KOPT-K1 (cell line): ENCODE measurements around the gene RABL6.
A peak's percentile ranks its signal among the peaks of the same experiment; 100 is the strongest.
"Not testable (repeated sequence)": the region's sequence is repeated elsewhere in the genome, so short reads cannot be mapped to it uniquely, and the experiment has no call there.

Experiments
- H3K27ac ChIP-seq: fragments of 200-600 bp; sonication (generic); 2 replicates; pipeline ENCODE4 v1.5.1; 2016; ENCODE audit warnings: antibody characterized with exemption, mild to moderate bottlenecking, low read depth, low read length; ENCODE audit not compliant: poor library complexity, severe bottlenecking
- H3K36me3 ChIP-seq: fragments of 200-600 bp; sonication (generic); 2 replicates; pipeline ENCODE4 v1.5.1; 2017; ENCODE audit warnings: antibody characterized with exemption, mild to moderate bottlenecking, low read length, moderate library complexity; ENCODE audit not compliant: insufficient read depth
- H3K9me3 ChIP-seq: fragments of 200-600 bp; sonication (generic); 2 replicates; pipeline ENCODE4 v1.5.1; 2017; ENCODE audit warnings: antibody characterized with exemption, low read length, mild to moderate bottlenecking; ENCODE audit not compliant: insufficient read depth, poor library complexity, severe bottlenecking

Gene RABL6

GRCh38 chr9:136866898-136867421 lies 59.2 kb downstream of the RABL6 start:
- H3K27ac ChIP-seq: peak overlapping the region; percentile 71
- peaks cover 24% of the 10 kb centered on the region for H3K36me3 ChIP-seq
- not testable (repeated sequence) for H3K9me3 ChIP-seq

- H3K36me3 ChIP-seq: peaks cover 19% of the 10 kb centered on the region
- no peak overlapping the region for H3K27ac ChIP-seq
- H3K9me3 ChIP-seq: peaks cover 5% of the 10 kb centered on the region
Measured at GRCh38 chr9:136867480-136867879, 59.7 kb downstream of the RABL6 start.

DNA sequence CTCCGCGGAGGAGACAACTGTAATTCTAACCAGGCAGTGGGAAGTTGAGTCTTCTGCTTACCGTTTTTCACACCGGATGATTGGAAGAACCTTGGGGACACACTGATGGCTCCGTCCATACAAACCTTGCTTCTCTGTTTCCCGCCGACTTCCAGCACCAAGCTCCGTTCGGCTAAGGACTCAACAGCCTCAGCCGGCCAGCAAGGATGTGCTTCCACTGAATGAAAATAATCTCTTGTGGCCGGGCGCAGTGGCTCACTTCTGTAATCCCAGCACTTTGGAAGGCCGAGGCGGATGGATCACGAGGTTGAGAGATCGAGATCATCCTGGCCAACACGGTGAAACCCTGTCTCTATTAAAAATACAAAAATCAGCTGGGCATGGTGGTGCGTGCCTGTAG lies 60.2 kb downstream of the RABL6 start:
- peaks cover 10% of the 10 kb centered on the region for H3K9me3 ChIP-seq

DNA sequence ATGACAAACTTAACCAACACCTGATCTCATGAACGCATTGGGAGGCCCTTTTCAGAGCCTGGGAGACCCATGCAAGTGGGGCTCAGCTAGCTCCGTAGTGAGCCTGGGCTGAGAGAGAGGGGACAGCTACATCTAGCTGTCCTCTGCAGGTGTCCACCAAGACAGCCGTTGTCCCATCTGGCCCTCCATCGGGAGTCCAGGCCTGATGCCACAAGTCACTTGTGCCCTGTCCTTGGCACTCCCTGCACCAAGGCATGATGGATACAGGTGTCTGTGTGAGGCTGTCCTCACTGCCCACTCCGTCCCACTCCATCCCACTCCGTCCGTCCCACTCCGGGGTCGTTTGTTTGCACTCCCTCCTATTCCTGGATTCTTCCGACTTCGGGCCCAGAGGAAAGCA lies 60.9 kb downstream of the RABL6 start:
- peaks cover 7% of the 10 kb centered on the region for H3K36me3 ChIP-seq
- H3K9me3 ChIP-seq: peaks cover 15% of the 10 kb centered on the region
- no peak overlapping the region for H3K27ac ChIP-seq

More for the DNA sequence above, 60.2 kb downstream of the RABL6 start:
- H3K36me3 ChIP-seq: peaks cover 15% of the 10 kb centered on the region
- no peak overlapping the region for H3K27ac ChIP-seq

DNA sequence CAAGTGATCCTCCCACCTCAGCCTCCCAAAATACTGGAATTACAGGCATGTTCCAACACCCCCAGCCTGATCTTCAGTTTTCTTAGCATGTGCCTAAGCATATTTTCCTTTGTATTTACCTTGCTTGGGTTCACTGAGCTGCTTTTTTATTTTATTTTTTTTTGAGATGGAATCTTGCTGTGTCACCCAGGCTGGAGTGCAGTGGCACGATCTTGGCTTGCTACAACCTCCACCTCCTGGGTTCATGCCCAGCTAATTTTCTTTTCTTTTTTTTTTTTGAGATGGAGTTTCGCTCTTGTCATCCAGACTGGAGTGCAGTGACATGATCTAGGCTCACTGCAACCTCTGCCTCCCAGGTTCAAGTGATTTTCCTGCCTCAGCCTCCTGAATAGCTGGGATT lies 61.9 kb downstream of the RABL6 start:
- H3K27ac ChIP-seq: not testable (repeated sequence)
- H3K9me3 ChIP-seq: peaks cover 15% of the 10 kb centered on the region

GRCh38 chr9:136875155-136875554 lies 67.4 kb downstream of the RABL6 start:
- Histone ChIP-seq H3K27ac (no peak overlapping the region), H3K36me3 (no peaks in the 10 kb centered on the region), H3K9me3 (peaks cover 15% of the 10 kb centered on the region)

More for the DNA sequence above, 61.9 kb downstream of the RABL6 start:
- H3K36me3 ChIP-seq: not testable (repeated sequence)

DNA sequence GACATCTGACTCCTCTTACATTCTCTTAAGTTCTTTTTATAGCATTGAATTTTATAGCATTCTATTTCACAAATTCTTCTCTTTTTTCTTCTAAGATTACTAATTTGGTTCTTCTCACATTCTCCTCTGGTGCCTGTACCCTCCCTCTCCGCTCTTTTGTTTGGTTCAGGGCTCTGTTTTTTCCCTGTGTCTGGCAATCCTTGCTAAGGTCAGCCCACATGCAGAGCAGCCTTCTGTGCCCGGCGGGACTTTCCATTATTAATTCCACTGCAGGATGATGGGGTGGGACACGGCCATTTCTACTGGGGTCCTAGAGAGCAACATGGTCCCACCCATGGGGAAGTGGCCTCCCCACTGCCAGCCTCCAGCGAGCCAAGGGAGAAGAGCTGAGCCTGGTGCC lies 68.7 kb downstream of the RABL6 start:
- Histone ChIP-seq H3K27ac (no peak overlapping the region), H3K36me3 (no peaks in the 10 kb centered on the region)

DNA sequence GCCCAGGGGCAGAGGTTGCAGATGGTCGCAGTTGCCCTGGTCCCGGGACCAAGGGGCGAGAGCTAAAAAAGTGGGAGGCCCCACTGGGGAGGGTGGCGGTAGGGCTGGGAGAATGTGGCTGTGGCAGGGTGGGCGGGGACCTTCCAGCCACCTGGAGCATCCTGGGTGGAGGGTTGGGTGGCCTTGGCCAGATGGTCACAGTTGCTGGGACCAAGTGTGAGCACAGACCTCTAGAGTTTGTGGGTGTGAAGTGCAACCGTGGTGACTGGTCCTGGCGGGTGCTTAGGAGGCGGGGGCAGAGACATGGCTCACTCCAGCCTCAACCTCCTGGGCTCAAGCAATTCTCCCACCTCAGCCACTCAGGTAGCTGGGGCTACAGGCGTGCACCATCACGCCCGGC lies 72.9 kb downstream of the RABL6 start:
- H3K36me3 ChIP-seq: no peaks in the 10 kb centered on the region
- no peak overlapping the region for H3K27ac ChIP-seq
- H3K9me3 ChIP-seq: no peaks in the 10 kb centered on the region

More for the DNA sequence above, 68.7 kb downstream of the RABL6 start:
- H3K9me3 ChIP-seq: peaks cover 15% of the 10 kb centered on the region

DNA sequence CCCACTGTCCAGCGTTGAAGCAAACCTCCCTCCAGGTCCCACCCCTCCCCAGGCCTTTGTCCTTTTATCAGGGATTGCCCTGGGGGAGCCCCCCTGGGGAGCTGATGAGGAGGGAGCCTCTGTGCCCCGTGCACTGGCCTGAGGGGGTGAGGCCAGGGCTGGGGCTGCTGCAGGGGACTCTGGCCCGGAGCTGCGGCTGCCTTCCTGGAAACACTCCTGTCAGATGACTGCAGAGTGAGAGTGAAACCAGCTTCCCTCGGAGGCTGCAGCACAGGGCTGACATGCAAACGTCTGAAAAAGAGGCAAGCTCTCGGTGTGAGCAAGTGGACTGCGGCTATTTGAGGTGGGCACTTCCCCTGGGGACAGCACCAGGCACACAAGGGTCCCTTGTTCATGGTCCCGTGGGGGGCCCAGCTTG lies 74.0 kb downstream of the RABL6 start:
- H3K27ac ChIP-seq: peak overlapping the region; percentile 61
- no peaks in the 10 kb centered on the region for H3K36me3 ChIP-seq
- no peaks in the 10 kb centered on the region for H3K9me3 ChIP-seq

DNA sequence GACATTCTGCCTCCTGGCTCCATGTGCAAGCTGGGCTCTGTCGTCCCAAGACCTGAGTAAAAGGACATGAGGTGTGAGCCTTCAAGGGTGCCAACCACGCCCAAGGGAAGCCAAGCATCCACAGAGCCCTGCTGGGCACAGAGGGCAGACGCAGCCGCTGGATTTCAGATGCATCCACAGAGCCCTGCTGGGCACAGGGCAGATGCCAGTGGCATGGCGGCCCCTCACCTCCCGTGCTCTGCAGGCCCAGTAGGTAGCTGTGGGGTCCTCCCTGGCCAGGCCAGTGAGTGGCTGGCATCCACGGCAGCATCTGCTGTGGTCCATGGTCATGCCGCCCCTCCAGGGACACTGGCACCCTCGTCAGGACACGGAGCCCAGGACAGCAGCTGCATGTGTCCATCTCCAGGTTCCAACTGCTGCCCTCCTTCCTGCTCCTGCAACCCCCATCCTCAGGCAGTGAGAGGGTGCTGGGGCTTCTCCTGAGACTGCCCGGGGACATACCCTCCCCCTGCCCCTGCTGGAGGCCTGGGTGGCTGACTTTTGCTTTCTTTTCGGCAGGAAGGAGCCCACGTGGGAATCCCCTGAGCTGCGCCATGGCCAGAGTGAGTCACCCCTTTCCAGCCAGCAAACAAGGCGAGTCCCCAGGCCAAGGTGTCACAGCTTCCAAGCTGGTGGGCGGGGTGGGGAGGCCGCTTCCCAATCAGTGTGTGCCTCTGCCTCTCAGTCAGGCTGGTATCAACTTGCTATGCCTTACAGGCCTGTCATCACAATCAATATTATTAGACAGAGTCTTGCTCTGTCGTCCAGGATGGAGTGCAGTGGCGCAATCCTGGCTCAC lies 74.6 kb downstream of the RABL6 start:
- Histone ChIP-seq H3K27ac (peak overlapping the region; percentile 61), H3K36me3 (no peaks in the 10 kb centered on the region), H3K9me3 (no peaks in the 10 kb centered on the region)

DNA sequence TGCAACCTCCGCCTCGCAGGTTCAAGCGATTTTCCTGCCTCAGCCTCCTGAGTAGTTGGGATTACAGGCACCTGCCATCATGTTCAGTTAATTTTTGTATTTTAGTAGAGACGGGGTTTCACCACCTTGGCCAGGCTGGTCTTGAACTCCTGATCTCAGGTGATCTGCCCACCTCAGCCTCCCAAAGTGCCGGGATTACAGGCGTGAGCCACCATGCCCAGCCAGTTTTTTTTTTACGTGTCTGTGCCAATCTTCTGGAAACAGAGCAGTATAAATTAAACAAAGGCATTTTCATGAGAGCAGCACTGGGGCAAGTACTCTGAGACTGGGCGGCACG lies 75.2 kb downstream of the RABL6 start:
- H3K36me3 ChIP-seq, H3K9me3 ChIP-seq: not testable (repeated sequence)
- peak overlapping the region; percentile 61 for H3K27ac ChIP-seq

- H3K9me3 ChIP-seq, H3K36me3 ChIP-seq, H3K27ac ChIP-seq: not testable (repeated sequence)
Measured at GRCh38 chr9:136883670-136884069, 75.9 kb downstream of the RABL6 start.

DNA sequence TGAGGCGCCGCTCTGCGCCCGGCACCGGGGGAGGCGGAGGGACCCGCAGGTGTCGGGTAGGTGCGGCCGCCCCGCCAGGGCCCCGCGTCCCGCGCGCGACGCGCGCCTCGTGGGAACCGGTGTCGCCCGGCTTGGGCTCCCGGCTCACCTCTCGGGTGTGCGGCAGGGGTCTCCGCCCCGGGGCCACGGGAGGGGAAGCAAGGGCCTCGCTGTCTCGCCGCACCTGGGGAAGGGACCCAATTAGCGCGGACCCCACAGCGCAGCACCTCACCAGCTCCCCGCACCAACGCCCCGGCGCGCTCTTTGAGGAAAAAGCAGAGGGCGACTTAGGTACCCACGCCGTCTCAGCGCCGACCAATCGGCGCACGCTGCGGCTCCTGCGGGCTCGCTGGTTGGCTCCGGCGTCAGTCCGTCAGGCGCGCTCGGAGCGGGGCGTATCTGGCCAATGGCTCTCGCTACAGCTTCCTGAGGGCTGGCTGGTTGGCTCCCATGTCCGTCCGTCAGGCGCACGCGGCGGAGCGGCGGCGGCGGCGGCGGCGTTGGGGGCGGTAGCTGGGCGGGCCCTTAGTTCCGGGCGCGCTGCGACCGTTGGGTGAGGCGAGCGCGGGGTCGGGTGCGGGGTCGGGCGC lies 78.3 kb downstream of the RABL6 start, which contains the start of gene TRAF2:
Gene TRAF2 (plus strand): TSS at position 567 of the 629 bp plus-strand sequence. CDS start 12,225 bp downstream, outside the sequence.
- peaks cover 18% of the 10 kb centered on the region for H3K36me3 ChIP-seq
- H3K9me3 ChIP-seq: no peaks in the 10 kb centered on the region
- peak within 1 kb of the TSS; percentile 91 for H3K27ac ChIP-seq

DNA sequence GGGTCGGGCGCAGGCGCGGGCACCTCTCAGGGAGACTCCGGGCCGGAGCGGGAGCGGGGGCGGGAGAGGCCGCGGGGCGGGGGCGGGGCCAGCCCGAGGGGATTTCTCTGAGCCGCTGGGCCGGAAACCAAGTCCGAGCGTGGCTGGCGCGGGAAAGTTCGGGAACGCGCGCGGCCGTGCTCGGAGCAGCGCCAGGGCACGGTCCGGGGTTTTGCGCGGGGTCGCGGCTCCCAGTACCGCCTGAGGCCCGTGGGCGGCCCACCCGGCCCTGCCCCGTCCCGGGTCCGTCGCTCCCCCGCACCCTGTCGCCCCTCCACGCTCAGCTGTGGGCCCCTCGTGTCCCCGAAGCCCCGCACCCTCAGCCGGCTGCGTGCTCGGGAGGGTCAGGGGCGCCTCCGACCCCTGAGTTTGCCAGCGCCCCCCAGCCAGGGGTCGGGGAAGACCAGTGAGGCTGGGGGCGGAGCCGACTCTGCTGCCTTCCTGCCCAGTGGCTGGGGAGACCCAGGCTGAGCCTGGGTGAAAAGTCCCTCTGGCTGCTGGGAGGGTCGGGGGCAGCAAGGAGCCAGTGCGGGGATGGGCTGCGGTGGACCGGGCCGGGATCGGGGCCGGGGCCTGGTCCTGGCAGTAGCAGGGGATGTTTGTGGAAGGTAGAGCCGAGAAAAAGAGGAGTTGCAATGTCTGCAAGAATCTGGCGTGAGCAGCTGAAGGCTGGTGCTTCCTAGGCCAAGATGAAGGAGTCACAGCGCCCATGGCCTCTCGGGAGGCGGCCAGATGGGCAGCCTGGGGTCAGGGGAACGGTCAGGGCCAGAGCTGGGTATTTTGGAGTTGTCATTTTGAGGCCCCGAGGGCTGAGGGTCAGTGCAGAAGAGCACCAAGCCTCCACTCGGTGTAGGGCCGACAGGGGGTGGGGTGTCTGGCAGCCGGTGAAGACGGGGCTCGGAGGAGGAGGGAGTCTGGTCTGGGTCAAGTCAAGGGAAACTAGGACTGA lies 79.2 kb downstream of the RABL6 start:
- Histone ChIP-seq H3K9me3 (no peaks in the 10 kb centered on the region), H3K27ac (peak overlapping the region; percentile 91), H3K36me3 (peaks cover 26% of the 10 kb centered on the region)

GRCh38 chr9:136888454-136888853 lies 80.7 kb downstream of the RABL6 start:
- Histone ChIP-seq H3K27ac (no peak overlapping the region), H3K9me3 (no peaks in the 10 kb centered on the region), H3K36me3 (peaks cover 37% of the 10 kb centered on the region)
